ACHN (cell line): ENCODE results near the gene LPCAT1.
A peak's percentile ranks its signal among the peaks of the same experiment; 100 is the strongest.

ENCODE experiments used
- DNase-seq: peaks from one replicate; pipeline ENCODE4 v3.0.0-alpha.2; 2015
- in situ Hi-C: cut with HindIII; loops from 2 replicates; pipeline ENCODE4 v1.10.0; 2017; ENCODE audit warnings: low sequenced_read_pairs, low pct_ligation_motif_present, low pct_unique_long_range_greater_than_20kb

LPCAT1 gene

GRCh38 chr5:1555808-1556731 lies 32.3 kb upstream of the LPCAT1 start:
- in situ Hi-C loops: no loop called here
- no peak for DNase-seq

DNA sequence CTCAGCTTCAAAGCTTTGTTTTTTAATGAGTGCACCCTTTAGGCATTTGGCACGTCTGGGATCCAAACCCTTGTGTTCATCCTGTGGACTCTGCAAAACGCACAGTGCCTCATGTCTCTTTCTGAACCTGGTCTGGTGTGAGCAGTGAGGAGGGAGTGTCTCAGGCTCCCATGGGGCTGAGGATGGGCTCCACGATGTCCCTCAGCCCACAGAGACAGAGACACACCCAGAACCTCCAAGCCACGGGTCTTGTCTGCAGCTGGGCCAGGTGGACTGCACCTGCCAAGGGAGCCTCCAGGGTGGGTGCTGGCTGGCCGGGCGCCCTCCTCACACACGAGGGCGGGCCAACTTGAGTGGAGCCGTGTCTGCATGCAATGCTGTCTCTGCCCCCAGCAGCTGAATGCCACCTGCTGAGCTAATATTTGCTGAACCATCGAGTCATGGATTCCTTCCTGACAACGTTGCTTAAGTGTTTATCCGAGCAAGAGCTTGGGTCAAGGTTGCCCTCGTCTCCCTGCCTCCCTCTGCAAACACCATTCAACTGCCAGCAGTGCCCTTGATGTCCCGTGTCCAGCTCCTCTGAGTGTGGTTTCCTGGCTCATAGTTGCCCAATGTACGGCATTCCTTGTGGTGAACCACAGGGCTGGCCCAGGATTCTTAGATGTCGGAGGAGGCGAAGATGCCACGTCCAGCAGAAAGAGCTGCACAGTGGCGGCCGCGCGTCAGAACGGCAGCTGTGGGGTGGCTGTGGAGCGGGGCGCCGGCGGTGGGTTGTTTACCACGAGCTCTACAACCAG lies 31.4 kb upstream of the LPCAT1 start:
- peak; percentile 97 for DNase-seq
- in situ Hi-C loops: no loop called here

DNA sequence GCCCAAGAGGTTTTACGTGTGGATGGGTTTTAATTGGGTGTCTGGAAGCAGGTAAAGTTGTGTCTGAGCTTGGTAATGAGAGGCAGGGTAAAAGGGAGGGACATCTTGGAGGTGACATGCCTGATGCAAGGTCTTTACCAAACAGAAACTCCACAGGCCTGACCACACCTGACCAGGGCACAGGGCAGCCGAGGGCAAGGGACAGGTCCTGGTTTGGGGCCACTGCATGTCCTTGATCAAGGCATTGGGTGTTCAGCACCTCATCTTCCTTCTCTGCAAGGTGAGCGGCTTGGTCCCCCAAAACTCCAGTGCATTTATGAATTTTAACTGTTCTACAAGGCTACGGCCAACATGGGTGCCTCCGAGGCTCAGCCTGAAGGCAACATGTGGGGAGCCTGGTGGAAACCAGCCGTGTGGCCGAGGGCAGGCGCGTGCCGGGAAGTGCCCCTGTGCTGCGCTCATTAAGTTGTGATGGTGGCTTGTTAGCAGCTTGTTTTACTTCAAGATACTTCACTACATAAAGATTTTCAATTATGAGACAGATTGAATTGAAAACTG lies 30.7 kb upstream of the LPCAT1 start:
- in situ Hi-C loops: no loop called here
- DNase-seq: no peak

- in situ Hi-C loops: no loop called here
Observed at GRCh38 chr5:1553539-1554409, 30.0 kb upstream of the LPCAT1 start.

DNA sequence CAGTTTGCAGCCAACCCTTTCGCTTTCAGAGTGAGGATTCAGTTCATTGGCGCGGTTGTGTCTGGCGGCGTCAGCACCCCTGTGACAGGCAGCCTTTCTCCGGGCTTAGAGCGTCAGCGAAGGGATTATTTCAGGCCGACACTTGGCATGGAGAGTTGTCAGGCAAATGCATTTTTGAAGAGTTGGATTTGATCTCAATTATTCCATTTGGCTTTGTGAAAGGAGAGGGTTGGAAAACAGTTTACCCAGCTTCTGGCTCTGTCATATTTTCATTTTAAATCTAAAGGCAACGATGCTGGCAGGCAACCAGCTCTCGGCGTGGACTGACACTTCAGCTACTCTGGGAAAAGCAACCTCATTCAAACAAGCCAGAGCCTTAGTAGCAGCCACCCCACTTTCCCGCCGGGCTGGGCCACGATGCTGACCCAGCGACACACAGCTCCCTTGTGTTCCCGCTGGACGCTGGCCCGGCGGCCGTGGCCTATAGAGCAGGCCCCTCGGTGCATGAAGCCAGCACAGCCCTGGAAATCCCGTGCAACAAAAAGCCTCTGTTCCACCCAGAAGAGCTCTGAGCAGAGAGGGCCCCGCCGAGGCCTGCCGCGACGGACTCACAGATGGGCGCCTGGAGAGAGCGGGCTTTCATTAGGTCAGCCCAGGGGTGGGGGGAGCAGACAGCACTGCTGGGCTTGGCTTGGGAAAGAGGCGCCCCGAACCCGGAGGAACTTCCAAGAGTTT lies 28.9 kb upstream of the LPCAT1 start:
- in situ Hi-C loops: no loop called here
- no peak for DNase-seq

More at GRCh38 chr5:1553539-1554409, 30.0 kb upstream of the LPCAT1 start:
- DNase-seq: no peak

DNA sequence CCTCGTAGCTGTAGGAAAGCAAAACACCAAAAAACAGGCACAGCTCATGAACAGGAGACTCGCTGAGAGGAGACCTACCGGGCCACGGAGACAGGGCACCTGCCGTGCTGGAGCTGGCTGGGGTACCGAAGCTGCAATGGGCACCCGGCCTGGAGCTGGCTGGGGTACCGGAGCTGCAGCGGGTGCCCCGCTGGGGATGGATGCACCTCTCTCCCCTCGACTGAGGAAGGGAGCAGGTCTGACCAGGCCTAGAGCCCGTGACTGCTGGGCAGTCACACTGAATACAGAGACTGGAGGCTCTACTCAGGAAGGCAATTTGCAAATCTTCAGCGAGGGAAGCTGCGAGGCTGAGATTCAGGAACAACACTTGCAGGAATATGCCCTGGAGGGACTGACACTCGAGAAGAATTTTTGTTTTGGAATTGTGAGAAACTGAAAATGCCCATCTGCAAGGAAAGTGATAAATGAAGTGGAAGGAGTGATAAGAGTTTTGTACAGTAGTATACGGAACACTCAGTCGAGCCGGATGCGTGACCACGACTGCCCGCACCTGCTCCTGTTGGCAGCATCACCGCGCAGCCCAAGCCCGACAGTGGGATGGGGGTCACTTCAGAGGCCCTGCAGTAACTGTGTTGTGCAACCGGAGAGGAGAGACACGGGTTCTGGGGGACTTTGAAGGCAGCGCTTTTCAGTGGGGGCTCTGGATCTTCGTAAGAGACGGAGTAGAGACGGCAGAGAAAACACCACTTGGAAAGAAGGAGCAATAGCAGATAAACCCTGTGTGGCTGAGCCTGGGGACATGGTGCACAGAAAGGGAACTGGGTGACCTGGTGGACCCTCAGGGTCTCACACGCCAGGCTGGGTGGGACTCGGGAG lies 27.9 kb upstream of the LPCAT1 start:
- no peak for DNase-seq
- in situ Hi-C loops: no loop called here

DNA sequence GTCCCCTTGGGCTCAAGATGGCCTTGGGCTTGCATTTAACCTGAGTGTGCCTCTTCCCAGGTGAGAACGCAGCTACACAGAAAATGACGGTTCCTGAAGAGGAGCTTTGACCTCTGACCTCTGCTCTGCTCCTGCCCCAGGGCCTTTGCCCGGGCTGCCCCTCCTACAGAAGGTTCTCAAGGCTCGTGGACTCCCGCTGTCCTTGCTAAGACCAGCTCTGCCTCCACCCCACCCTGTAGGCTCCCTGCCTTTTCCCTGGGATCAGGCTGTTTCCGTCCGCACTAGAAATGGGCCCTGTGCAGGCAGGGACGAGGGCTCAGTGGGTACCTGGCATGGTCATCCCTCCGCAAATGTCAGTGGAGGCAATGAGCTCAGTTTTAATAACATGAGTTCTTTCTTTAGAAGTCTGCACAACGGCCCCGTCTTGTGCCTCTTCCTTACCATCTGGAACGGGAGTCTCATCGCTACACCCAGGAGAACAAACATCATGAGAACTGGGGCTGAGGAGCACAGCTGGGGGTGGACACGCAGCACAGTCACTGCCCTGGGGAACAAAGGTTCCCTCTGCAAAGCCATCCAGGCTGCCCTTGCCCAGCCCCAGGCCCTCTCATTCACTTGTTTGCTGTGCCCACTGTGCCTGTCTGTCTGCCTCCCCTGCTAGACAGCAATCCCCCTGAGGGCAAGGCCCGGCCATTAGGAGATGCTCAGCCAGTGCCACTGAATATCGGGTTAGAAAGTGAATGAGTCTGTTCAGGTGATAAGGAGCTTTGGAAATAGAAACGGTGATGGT lies 26.7 kb upstream of the LPCAT1 start:
- in situ Hi-C loops: no loop called here
- no peak for DNase-seq

DNA sequence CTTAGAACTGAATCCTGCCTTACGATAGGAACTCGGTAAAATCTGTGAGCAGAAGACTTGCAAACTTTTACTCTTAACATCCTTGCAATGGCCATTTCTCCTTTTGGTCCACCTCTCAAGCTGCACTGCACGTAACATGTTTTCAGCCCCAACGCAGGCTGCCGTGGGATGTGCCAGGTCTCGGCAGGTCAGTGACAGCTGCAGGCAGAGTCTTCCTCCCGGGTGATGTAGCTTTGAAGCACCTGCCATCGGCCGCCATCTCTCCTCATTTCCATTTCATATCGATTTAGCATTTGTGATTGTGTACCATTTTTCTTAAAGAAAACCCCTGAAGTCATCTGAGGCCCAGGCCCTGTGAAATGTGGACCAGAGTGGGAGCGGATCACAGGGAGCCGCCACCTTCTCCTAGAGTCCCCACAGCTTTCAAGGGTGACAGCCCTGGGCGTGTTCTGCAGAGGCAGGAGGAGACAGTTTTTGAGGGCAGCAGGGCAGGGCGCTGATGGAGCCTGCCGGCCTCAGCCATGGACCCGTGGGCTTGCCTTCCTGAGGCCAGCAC lies 25.8 kb upstream of the LPCAT1 start:
- in situ Hi-C loops: no loop called here
- no peak for DNase-seq

- DNase-seq: no peak
- in situ Hi-C loops: no loop called here
Observed at GRCh38 chr5:1548702-1549474, 25.1 kb upstream of the LPCAT1 start.

DNA sequence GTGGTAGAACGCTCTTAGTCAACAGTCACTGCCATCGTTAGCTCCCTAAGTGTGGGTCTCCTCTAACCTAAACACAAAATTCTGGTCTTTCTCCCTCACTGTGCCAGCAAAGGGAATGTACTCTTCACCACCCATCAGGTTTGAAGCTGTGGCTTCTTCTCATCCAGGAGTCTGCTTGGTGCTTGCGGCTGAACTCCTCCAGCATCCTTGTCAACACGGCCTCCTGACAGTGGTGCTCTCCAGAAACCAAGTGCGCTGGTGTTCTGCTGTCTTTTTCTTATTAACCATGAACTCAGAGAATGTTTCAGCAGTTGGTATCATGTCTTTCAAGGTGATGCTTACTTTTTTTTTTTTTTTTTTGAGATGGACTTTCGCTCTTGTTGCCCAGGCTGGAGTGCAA lies 23.9 kb upstream of the LPCAT1 start:
- no peak for DNase-seq
- in situ Hi-C loops: no loop called here

DNA sequence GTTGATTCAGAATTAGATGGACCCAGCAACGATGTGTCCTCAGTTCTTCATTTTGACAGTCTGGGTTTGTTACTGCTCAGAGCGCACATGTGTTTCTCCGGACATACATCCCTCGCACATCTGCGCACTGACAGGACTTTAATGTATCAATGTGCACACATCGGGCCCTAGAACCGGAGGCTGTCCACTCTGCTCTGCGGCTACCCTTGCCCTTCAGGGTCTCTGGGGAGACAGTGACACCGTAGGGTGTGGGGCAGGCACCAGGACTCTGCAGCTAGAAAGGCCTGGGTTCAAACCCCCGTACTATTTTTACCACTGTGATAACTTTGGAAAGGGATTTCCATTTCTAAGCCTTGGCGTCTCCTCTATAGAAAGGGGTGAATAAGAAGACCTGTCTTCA lies 23.5 kb upstream of the LPCAT1 start:
- in situ Hi-C loops: no loop called here

GRCh38 chr5:1546556-1546955 lies 22.8 kb upstream of the LPCAT1 start:
- in situ Hi-C loops: no loop called here
- no peak for DNase-seq

More for the DNA sequence above, 23.5 kb upstream of the LPCAT1 start:
- DNase-seq: no peak

DNA sequence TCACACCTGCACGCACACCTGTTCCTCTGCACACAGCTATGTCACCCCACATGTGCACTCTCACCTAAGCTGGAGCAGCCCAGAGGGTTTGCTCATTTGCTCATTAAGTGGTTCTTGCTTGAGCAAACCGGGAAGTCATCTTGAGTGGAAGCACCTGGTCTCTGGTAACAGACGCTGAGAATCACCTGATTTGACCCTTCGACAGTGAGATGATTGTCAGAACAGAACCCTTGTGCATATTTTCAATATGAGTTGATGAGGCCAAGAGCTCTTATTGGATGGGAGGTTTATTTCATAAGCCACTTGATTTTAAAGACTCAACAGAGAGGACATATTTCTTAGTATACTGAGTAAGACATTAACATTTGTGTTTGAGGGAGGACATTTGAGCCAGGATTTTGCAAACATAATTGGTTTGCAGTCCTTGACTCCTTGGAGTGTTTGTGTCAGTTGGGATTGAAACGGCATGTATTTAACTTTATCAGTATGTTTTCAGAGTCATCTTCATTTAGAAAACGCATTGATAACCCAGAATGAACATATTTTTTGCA lies 22.1 kb upstream of the LPCAT1 start:
- DNase-seq: peak; percentile 48
- in situ Hi-C loops: no loop called here

- in situ Hi-C loops: no loop called here
- DNase-seq: no peak
Observed at GRCh38 chr5:1545126-1545804, 21.5 kb upstream of the LPCAT1 start.
